Activated CD8-positive, alpha-beta T cell treated with anti-CD3 and anti-CD28 coated beads for 36 hours (primary cell): ENCODE results near the gene YRDC. TPM values are rescaled to one million over a fixed set of nuclear protein-coding genes. Genes with fewer than 3 reads are reported as not detected.

Experiments
- ATAC-seq: fragments of 200-7000 bp; cut with Tn5 transposase; one replicate; pipeline ENCODE4 v1.10.0; 2021; ENCODE audit warnings: mild to moderate bottlenecking, moderate library complexity
- CTCF ChIA-PET: fragments of 350-600 bp; sonication (Branson Sonifier 250); formaldehyde crosslinking; loops from one replicate; lab custom pipeline; 2021; ENCODE audit warnings: antibody characterized with exemption; lab: Charles Lee
- POLR2A ChIA-PET: fragments of 350-600 bp; sonication (Branson Sonifier 250); formaldehyde crosslinking; loops from one replicate; lab custom pipeline; 2021; ENCODE audit warnings: antibody characterized with exemption; lab: Charles Lee
- DNase-seq: peaks from one replicate; pipeline ENCODE4 v3.0.0-alpha.2; 2020
- H3K27ac Mint-ChIP-seq: one replicate; pipeline ENCODE4 v1.8.0; 2021; ENCODE audit warnings: mild to moderate bottlenecking, mixed read lengths
- H3K27me3 Mint-ChIP-seq: one replicate; pipeline ENCODE4 v1.8.0; 2021; ENCODE audit warnings: mixed read lengths
- H3K36me3 Mint-ChIP-seq: one replicate; pipeline ENCODE4 v1.8.0; 2021; ENCODE audit warnings: low read depth, mixed read lengths
- H3K4me1 Mint-ChIP-seq: one replicate; pipeline ENCODE4 v1.8.0; 2021; ENCODE audit warnings: low read depth, mixed read lengths
- H3K4me3 Mint-ChIP-seq: one replicate; pipeline ENCODE4 v1.8.0; 2021; ENCODE audit warnings: mild to moderate bottlenecking, moderate library complexity, mixed read lengths
- H3K9me3 Mint-ChIP-seq: one replicate; pipeline ENCODE4 v1.8.0; 2021; ENCODE audit warnings: mixed read lengths
- CTCF ChIP-seq: fragments of 200-600 bp; IDR thresholded peaks from one replicate; pipeline ENCODE4 v1.8.0; 2022; ENCODE audit warnings: antibody characterized with exemption, mild to moderate bottlenecking
- intact Hi-C: fragments of 100-400 bp; cut with micrococcal nuclease; formaldehyde crosslinking; loops from one replicate; pipeline ENCODE4 v1.10.0; 2022
- total RNA-seq, 2 experiments: library from RNA; stranded (reverse); gene quantifications; one replicate each; pipeline ENCODE4 v1.2.3, GENCODE V29; 2021

Gene YRDC
- total RNA-seq, 2 experiments from 2014 or later: 36.2 to 37.1 TPM

- H3K27me3 Mint-ChIP-seq: peaks cover 48% of the 10 kb centered on the region
- DNase-seq: no peak
- no peaks in the 10 kb centered on the region for H3K9me3 Mint-ChIP-seq
- POLR2A ChIA-PET: no interaction called here
- no peak for TF ChIP-seq CTCF
- intact Hi-C loops: no loop called here
- H3K4me1 Mint-ChIP-seq: peaks cover 17% of the 10 kb centered on the region
- H3K27ac Mint-ChIP-seq: no peak overlapping the region
- ATAC-seq: no peak
- H3K4me3 Mint-ChIP-seq: no peak overlapping the region
- CTCF ChIA-PET: no interaction called here
- H3K36me3 Mint-ChIP-seq: no peaks in the 10 kb centered on the region
Measured at GRCh38 chr1:37762516-37762915, 45.5 kb downstream of the YRDC start.

GRCh38 chr1:37761416-37762095 lies 46.5 kb downstream of the YRDC start:
- intact Hi-C loops: no loop called here
- H3K27me3 Mint-ChIP-seq: peaks cover 40% of the 10 kb centered on the region

GRCh38 chr1:37759451-37759850 lies 48.6 kb downstream of the YRDC start:
- ChIA-PET POLR2A (interaction anchor here (1.6 kb wide), 1 partner anchor 70 kb away, joined by 3 read pairs; no protein-coding TSS in a partner anchor), CTCF (interaction anchor here (1.0 to 1.1 kb wide), 2 partner anchors 12 to 100 kb away, joined by 3 read pairs; partner anchors contain the start of gene MTF1)
- no peaks in the 10 kb centered on the region for H3K36me3 Mint-ChIP-seq
- H3K9me3 Mint-ChIP-seq: no peaks in the 10 kb centered on the region
- H3K27ac Mint-ChIP-seq: no peak overlapping the region
- peaks cover 29% of the 10 kb centered on the region for H3K27me3 Mint-ChIP-seq
- DNase-seq (no peak), ATAC-seq (no peak)
- no peak overlapping the region for H3K4me3 Mint-ChIP-seq
- peaks cover 10% of the 10 kb centered on the region for H3K4me1 Mint-ChIP-seq
- intact Hi-C loops: loop anchor here (5.0 kb wide), 1 partner anchor 43 kb away; no protein-coding TSS in a partner anchor
- TF ChIP-seq CTCF: no peak

More at GRCh38 chr1:37761416-37762095, 46.5 kb downstream of the YRDC start:
- ChIA-PET POLR2A (interaction anchor here (0.6 kb wide), 1 partner anchor 15 kb away, joined by 5 read pairs; no protein-coding TSS in a partner anchor), CTCF (no interaction called here)
- H3K4me1 Mint-ChIP-seq: peaks cover 17% of the 10 kb centered on the region
- H3K27ac Mint-ChIP-seq: no peak overlapping the region
- H3K9me3 Mint-ChIP-seq: no peaks in the 10 kb centered on the region
- ATAC-seq (no peak), DNase-seq (no peak)
- no peak for TF ChIP-seq CTCF
- no peak overlapping the region for H3K4me3 Mint-ChIP-seq
- no peaks in the 10 kb centered on the region for H3K36me3 Mint-ChIP-seq

GRCh38 chr1:37755951-37756560 lies 52.0 kb downstream of the YRDC start:
- ChIA-PET POLR2A (interaction anchor here (0.8 to 1.8 kb wide), 2 partner anchors 9 to 51 kb away, joined by 3 to 8 read pairs; partner anchors contain the start of genes C1orf122, EPHA10 and YRDC), CTCF (interaction anchor here (1.2 kb wide), 1 partner anchor 47 kb away, joined by 3 read pairs; no protein-coding TSS in a partner anchor)
- H3K4me1 Mint-ChIP-seq: peaks cover 19% of the 10 kb centered on the region
- peaks cover 24% of the 10 kb centered on the region for H3K27me3 Mint-ChIP-seq
- DNase-seq (no peak), ATAC-seq (no peak)
- H3K4me3 Mint-ChIP-seq: no peak overlapping the region
- H3K27ac Mint-ChIP-seq: no peak overlapping the region
- intact Hi-C loops: loop anchor here (5.0 kb wide), 1 partner anchor 46 kb away; no protein-coding TSS in a partner anchor
- H3K36me3 Mint-ChIP-seq: no peaks in the 10 kb centered on the region
- H3K9me3 Mint-ChIP-seq: no peaks in the 10 kb centered on the region
- TF ChIP-seq CTCF: no peak
